HG03558 (cell line): ENCODE data around the gene CEACAM4.
"Not testable (repeated sequence)": the region's sequence is repeated elsewhere in the genome, so short reads cannot be mapped to it uniquely, and the experiment has no call there.

ENCODE experiments used
- ATAC-seq: cut with Tn5 transposase; IDR thresholded peaks from one replicate; pipeline ENCODE4 v1.9.1; 2021; ENCODE audit warnings: moderate number of reproducible peaks; ENCODE audit not compliant: unreplicated experiment; ENCODE audit errors: extremely low read depth

Gene CEACAM4

GRCh38 chr19:41626877-41627276 is at the start of gene CEACAM4:
TSS of gene CEACAM4 (minus strand) at chr19:41627074. CDS start at chr19:41626963, 111 bp downstream.
- no peak for ATAC-seq

- no peak for ATAC-seq
These were observed 44.6 kb upstream of the CEACAM4 start for GRCh38 chr19:41671486-41671885.

GRCh38 chr19:41670755-41671154 is 43.9 kb upstream of the CEACAM4 start:
- ATAC-seq, result no peak

- ATAC-seq, result no peak
These were observed 41.4 kb upstream of the CEACAM4 start for GRCh38 chr19:41668315-41668714.

- no peak for ATAC-seq
These were observed 39.2 kb upstream of the CEACAM4 start for GRCh38 chr19:41666075-41666474.

GRCh38 chr19:41657157-41657556 is 30.3 kb upstream of the CEACAM4 start:
- ATAC-seq, result no peak

GRCh38 chr19:41656756-41657155 is 29.9 kb upstream of the CEACAM4 start:
- ATAC-seq, result not testable (repeated sequence)

DNA sequence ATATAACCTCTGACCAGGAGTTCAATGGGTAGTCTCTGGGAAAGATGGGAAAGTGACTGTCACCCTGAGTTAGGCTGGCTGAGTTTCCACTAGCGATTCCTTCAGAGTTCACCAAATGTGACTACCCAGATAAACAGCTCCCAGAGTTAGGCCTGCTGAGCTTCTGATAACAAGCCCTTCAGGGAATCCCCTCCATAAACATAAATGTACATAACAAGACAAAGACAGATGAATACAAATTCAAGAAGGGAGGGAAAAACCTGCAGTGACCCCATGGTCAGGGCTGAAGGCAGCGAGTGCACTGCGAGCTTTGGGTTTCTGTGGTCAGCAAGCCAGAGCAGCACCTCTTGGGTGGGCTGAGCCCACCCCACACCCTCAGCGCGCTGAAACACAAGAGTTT is 25.4 kb upstream of the CEACAM4 start:
- no peak for ATAC-seq

DNA sequence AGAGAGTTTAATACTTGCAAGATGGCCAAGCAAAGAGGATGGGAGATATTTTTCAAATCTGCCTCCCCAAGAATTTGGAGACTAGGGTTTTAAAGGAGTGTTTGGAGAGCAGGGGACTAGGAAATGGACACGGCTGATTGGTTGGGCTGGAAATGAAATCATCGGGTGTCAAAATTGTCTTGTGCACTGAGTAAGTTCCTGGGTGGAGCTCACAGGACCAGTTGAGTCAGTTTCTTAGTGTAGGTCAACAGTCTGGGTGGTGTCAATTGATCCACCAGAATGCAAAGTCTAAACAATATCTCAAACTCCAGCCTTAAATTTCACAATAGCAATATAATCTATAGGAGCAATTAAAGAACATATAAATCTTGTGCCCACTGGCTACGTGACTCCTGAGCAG is 23.0 kb upstream of the CEACAM4 start:
- no peak for ATAC-seq

- ATAC-seq, result no peak
These were observed 19.8 kb upstream of the CEACAM4 start for GRCh38 chr19:41646589-41647204.

GRCh38 chr19:41641879-41642485 is 15.1 kb upstream of the CEACAM4 start:
- ATAC-seq, result no peak

DNA sequence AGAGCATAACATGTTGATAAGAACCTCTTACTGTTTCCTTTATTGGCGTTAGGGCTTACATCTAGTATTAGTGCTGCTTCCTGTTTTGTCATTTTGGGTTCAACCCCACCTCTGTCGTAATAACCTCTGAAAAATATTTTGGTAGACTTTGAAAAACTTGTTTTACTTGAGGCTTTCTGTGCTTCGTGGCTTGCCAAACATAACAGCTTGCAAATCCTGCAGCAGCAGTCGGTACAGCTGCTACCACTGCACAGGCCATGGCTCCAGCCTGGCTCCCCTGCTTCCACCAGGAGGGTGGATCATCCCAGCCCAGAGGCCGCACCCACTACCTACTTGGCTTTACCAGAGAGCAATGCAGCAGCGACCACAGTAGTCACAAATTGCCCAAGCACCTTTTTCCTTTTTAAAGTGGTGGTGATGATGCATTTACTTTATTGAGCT is 11.8 kb upstream of the CEACAM4 start:
- no peak for ATAC-seq

DNA sequence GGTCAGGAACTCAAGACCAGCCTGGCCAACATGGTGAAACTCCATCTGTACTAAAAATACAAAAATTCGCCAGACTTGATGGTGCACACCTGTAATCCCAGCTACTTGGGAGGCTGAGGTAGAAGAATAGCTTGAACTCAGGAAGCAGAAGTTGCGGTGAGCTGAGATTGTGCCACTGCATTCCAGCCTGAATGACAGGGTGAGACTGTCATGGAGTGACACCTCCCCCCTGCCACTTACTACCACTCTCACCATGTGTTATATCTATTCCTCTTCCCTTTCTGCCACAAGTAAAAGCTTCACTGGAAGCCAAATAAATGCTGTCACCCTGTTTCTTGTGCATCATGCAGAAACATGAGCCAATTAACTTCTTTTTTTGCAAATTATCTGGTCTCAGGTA is 10.6 kb upstream of the CEACAM4 start:
- no peak for ATAC-seq

- no peak for ATAC-seq
These were observed 1.2 kb upstream of the CEACAM4 start for GRCh38 chr19:41627966-41628675.

GRCh38 chr19:41626278-41626677 is 596 bp downstream of the CEACAM4 start:
- ATAC-seq, result no peak

GRCh38 chr19:41624937-41625336 is 1.9 kb downstream of the CEACAM4 start:
- ATAC-seq, result no peak

DNA sequence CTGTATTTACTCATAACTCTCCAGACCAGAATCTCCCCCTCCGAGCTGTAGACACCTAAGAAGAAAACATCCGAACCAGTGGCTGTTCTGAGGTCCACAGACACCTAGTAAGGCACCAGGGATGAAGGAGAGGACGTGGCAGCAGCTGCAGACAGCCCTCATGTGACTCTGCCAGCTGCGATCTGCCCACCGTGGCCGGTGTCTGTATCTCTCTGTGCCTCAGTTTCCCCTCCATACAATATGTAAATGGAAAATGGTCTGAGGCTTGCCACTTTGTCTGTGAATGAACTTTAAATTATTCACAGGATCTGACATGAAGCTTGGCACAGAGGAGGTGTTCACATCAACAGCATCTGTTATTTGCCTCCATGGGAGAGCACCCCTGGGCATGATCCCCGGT is 2.4 kb downstream of the CEACAM4 start:
- ATAC-seq, result no peak

DNA sequence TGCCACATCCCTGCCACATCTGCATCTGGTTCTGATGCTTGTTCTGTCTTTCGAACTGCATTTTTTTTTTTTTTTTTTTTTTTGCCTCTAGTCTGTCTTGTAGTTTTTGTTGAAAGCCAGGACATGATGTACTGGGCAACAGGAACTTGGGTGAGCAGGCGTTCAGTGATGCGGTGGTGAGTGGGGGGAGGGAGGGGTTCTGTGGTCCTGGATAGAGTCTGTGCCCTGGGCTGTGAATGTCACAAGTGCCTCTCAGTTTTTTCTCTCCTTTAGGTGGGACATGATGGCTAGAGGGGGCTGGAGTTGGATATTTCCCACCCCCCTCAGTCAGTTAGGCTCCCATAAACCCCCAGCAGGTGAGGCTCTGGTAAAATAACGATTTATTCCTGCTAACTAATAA is 3.5 kb downstream of the CEACAM4 start:
- no peak for ATAC-seq

DNA sequence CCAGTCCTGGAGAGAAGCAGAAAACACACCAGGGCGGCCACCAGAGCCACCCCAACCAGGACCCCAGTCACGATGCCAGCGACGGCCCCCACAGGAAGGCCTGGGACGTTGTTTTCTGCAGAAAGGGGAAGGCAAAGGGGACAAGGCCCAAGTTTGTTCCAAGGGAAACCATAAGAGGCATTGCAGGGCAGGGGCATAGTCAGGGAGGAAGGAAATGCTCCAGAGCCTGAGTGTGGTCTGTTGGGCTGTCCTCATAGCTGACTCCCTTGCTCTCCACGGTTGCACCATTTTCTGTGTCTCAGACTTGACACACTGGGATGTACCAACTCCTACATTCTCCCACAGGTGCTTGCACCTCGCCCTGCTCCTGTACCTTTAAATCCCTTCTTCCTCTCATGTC is 5.2 kb downstream of the CEACAM4 start:
- no peak for ATAC-seq

DNA sequence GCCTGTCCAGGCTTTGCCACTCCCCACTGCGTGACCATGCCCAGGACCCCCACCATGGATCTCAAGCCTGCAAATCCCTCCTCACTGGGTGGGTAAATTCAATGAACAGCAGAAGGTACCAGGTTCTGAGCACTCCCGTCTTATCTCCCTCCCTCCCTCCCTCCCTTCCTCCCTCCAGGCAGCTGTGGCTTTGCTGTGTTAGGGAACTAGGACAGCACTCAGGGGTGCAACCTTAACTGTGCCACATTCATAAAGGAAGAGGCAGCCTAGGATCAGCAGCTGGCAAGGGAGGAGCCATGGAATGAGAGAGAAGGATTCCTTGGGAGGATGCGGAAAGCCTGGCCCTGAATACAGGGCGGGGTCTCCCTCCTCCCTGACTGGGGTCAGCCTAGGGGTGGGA is 5.6 kb downstream of the CEACAM4 start:
- ATAC-seq, result no peak

DNA sequence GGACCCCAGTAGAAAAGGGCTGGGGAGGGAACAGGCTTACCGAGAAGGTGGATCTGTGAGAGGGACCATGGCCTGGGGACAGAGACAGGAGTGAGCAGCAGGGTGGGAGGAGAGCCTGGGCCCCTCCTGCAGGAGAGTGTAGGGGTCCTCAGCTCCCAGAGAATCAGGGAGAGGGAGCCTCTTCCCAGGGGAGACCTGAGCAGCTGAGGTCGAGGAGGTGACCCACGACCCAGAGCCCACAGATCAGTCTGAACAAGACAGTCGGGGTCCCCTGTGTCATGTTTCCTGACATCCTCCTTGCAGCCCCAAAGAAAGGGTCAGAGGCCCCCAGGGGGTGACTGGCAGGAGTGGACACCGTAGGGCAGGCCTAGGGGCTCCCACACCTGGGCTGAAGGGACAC is 6.7 kb downstream of the CEACAM4 start:
- no peak for ATAC-seq
